Upper lobe of left lung (tissue), 6 donors: ENCODE measurements around the gene MED13L. TPM values are rescaled to one million over a fixed set of nuclear protein-coding genes. Genes with fewer than 3 reads are reported as not detected.

Source experiments
- ATAC-seq, 2 donors: fragments of 200-7000 bp; cut with Tn5 transposase; one replicate each; pipeline ENCODE4 v1.9.1; 2022; ENCODE audit warnings: mild to moderate bottlenecking in 2 of 2, moderate library complexity in 2 of 2; ENCODE audit not compliant: low FRiP score in 2 of 2
- DNase-seq, 2 donors: peaks; one replicate each; pipeline ENCODE4 v3.0.0-alpha.2; 2019 to 2020
- H3K27ac ChIP-seq, 4 donors: fragments of 200-600 bp; sonication (generic); one replicate each; pipeline ENCODE4 v1.5.1; 2016 to 2019
- H3K27me3 ChIP-seq, 4 donors: fragments of 200-600 bp; sonication (generic); one replicate each; pipeline ENCODE4 v1.5.1; 2017 to 2019
- H3K36me3 ChIP-seq, 4 donors: fragments of 200-600 bp; sonication (generic); one replicate each; pipeline ENCODE4 v1.5.1; 2016 to 2019
- H3K4me1 ChIP-seq, 4 donors: fragments of 200-600 bp; sonication (generic); one replicate each; pipeline ENCODE4 v1.5.1; 2018 to 2019
- H3K4me3 ChIP-seq, 4 donors: fragments of 200-600 bp; sonication (generic); one replicate each; pipeline ENCODE4 v1.5.1; 2017 to 2019; ENCODE audit warnings: mild to moderate bottlenecking in 2 of 4, moderate library complexity in 1 of 4
- H3K9me3 ChIP-seq, 4 donors: fragments of 200-600 bp; sonication (generic); one replicate each; pipeline ENCODE4 v1.5.1; 2018 to 2019
- CTCF ChIP-seq, 6 experiments: fragments of 450-650 bp in 4 of 6; fragments of 200-600 bp in 2 of 6; sonication (generic) in 2 of 6; IDR thresholded peaks; one replicate each; pipeline ENCODE4 v1.5.1; 2016 to 2019; ENCODE audit warnings: antibody characterized with exemption in 6 of 6
- EP300 ChIP-seq, 4 donors: sonication (generic); formaldehyde crosslinking; IDR thresholded peaks; one replicate each; pipeline ENCODE4 v1.5.1; 2017; ENCODE audit warnings: antibody characterized with exemption in 4 of 4, control low read depth in 2 of 4
- POLR2A ChIP-seq, 4 donors: fragments of 450-650 bp; IDR thresholded peaks; one replicate each; pipeline ENCODE4 v1.5.1; 2016 to 2017; ENCODE audit warnings: antibody characterized with exemption in 4 of 4, mild to moderate bottlenecking in 2 of 4
- POLR2AphosphoS5 ChIP-seq, 2 donors: sonication (generic); formaldehyde crosslinking; IDR thresholded peaks; one replicate each; pipeline ENCODE4 v1.5.1; 2017; ENCODE audit warnings: antibody characterized with exemption in 2 of 2
- WGBS, 2 donors: methylation state at CpG; one replicate each; pipeline ENCODE4 v1.1.5; 2017 to 2018; 5-methylcytosine and 5-hydroxymethylcytosine counted together
- total RNA-seq, 6 donors: library from RNA; depleted of rRNA in 4 of 6; stranded (reverse); fragments of >200 nt in 4 of 6; gene quantifications; one replicate each; pipeline versions ENCODE4 v1.1.0 to v1.2.1, GENCODE V29; 2016 to 2021
- donor health status: DM: no; HTN: no; CAD: no; lungs with moderate emphysema.
- donor health status: DM: no; HTN: yes; CAD: no; lungs with severe emphysema.

Gene MED13L
- total RNA-seq, 6 donors from 2014 or later, result 96.6 to 178 (median 124) TPM

GRCh38 chr12:116182359-116183063 is 95.0 kb downstream of the MED13L start:
- peak; percentile 46 to 75 for ATAC-seq
- 57 to 80% methylated on average over 1 of the region's 1 CpG for whole genome bisulfite sequencing, 2 donors

GRCh38 chr12:116180448-116180847 is 97.0 kb downstream of the MED13L start:
- 74 to 75% methylated on average over 3 of the region's 3 CpGs for WGBS, 2 donors
- Histone ChIP-seq H3K4me1 (peaks cover 27 to 61% (median 42%) of the 10 kb centered on the region in 4 donors), H3K36me3 (no peaks in the 10 kb centered on the region), H3K9me3 (no peaks in the 10 kb centered on the region), H3K27ac (no peak overlapping the region), H3K4me3 (no peak overlapping the region), H3K27me3 (no peaks in the 10 kb centered on the region)
- TF ChIP-seq POLR2A (IDR thresholded peaks at IDR 0.05) (no peak), POLR2AphosphoS5 (IDR thresholded peaks at IDR 0.05) (no peak), CTCF (IDR thresholded peaks at IDR 0.05) (no peak), EP300 (IDR thresholded peaks at IDR 0.05) (no peak)
- ATAC-seq (no peak), DNase-seq (no peak)

More at GRCh38 chr12:116182359-116183063, 95.0 kb downstream of the MED13L start:
- Histone ChIP-seq H3K36me3 (no peaks in the 10 kb centered on the region), H3K27ac (no peak overlapping the region), H3K4me3 (no peak overlapping the region), H3K4me1 (peaks cover 39 to 72% (median 60%) of the 10 kb centered on the region in 4 donors), H3K9me3 (no peaks in the 10 kb centered on the region), H3K27me3 (no peaks in the 10 kb centered on the region)
- no peak for DNase-seq
- TF ChIP-seq POLR2A (IDR thresholded peaks at IDR 0.05), result no peak
- TF ChIP-seq POLR2AphosphoS5 (IDR thresholded peaks at IDR 0.05), result no peak
- TF ChIP-seq EP300 (IDR thresholded peaks at IDR 0.05), result no peak
- no peak for TF ChIP-seq CTCF (IDR thresholded peaks at IDR 0.05)

- 82 to 94% methylated on average over 5 of the region's 5 CpGs for WGBS, 2 donors
- Histone ChIP-seq H3K4me1 (peaks cover 23 to 60% (median 36%) of the 10 kb centered on the region in 4 donors), H3K36me3 (no peaks in the 10 kb centered on the region), H3K9me3 (no peaks in the 10 kb centered on the region), H3K27ac (no peak overlapping the region), H3K4me3 (no peak overlapping the region), H3K27me3 (no peaks in the 10 kb centered on the region)
- ATAC-seq (no peak), DNase-seq (no peak)
- TF ChIP-seq POLR2A (IDR thresholded peaks at IDR 0.05), result no peak
- TF ChIP-seq POLR2AphosphoS5 (IDR thresholded peaks at IDR 0.05), result no peak
- no peak for TF ChIP-seq EP300 (IDR thresholded peaks at IDR 0.05)
- no peak for TF ChIP-seq CTCF (IDR thresholded peaks at IDR 0.05)
Observed at GRCh38 chr12:116179384-116179783, 98.1 kb downstream of the MED13L start.

GRCh38 chr12:116177017-116177416 is 100.5 kb downstream of the MED13L start:
- no peak overlapping the region for H3K27ac ChIP-seq
- no peaks in the 10 kb centered on the region for H3K27me3 ChIP-seq
- H3K4me1 ChIP-seq, result peaks cover 6 to 47% (median 17%) of the 10 kb centered on the region in 4 donors
- no peaks in the 10 kb centered on the region for H3K9me3 ChIP-seq
- H3K4me3 ChIP-seq, result no peak overlapping the region
- TF ChIP-seq EP300 (IDR thresholded peaks at IDR 0.05) (no peak), CTCF (IDR thresholded peaks at IDR 0.05) (no peak), POLR2A (IDR thresholded peaks at IDR 0.05) (no peak), POLR2AphosphoS5 (IDR thresholded peaks at IDR 0.05) (no peak)
- ATAC-seq (no peak), DNase-seq (no peak)
- H3K36me3 ChIP-seq, result no peaks in the 10 kb centered on the region
- whole genome bisulfite sequencing, 2 donors, result 87 to 92% methylated on average over 4 of the region's 4 CpGs

GRCh38 chr12:116174904-116175303 is 102.6 kb downstream of the MED13L start:
- Histone ChIP-seq H3K27me3 (no peaks in the 10 kb centered on the region), H3K4me3 (no peak overlapping the region), H3K4me1 (peaks cover 0 to 34% (median 11%) of the 10 kb centered on the region in 4 donors), H3K9me3 (no peaks in the 10 kb centered on the region), H3K27ac (no peak overlapping the region), H3K36me3 (no peaks in the 10 kb centered on the region)
- ATAC-seq (no peak), DNase-seq (no peak)
- 97% methylated on average over 4 of the region's 4 CpGs for WGBS, 2 donors
- TF ChIP-seq CTCF (IDR thresholded peaks at IDR 0.05) (no peak), POLR2AphosphoS5 (IDR thresholded peaks at IDR 0.05) (no peak), EP300 (IDR thresholded peaks at IDR 0.05) (no peak), POLR2A (IDR thresholded peaks at IDR 0.05) (no peak)
